OCI-LY1 (cell line): ENCODE results near the gene TMEM45A.

ENCODE experiments used
- H2AFZ ChIP-seq: fragments of 200-600 bp; sonication (generic), shearing (Covaris generic); 2 replicates; pipeline ENCODE4 v1.6.0; 2014; ENCODE audit warnings: antibody characterized with exemption, mild to moderate bottlenecking, low read length
- H3F3A ChIP-seq: fragments of 200-600 bp; sonication (generic), shearing (Covaris generic); 2 replicates; pipeline ENCODE4 v1.6.0; 2014; ENCODE audit warnings: mild to moderate bottlenecking, antibody characterized with exemption, low read length, moderate library complexity; ENCODE audit not compliant: insufficient read depth
- H3K27ac ChIP-seq: fragments of 200-600 bp; sonication (generic); 2 replicates; pipeline ENCODE4 v1.5.1; 2014; ENCODE audit warnings: low read length, mixed run types, mild to moderate bottlenecking, low read depth; ENCODE audit not compliant: poor library complexity, severe bottlenecking
- H3K27me3 ChIP-seq: fragments of 200-600 bp; sonication (generic); 2 replicates; pipeline ENCODE4 v1.6.0; 2014; ENCODE audit warnings: antibody characterized with exemption, mild to moderate bottlenecking, low read length, moderate library complexity; ENCODE audit not compliant: insufficient read depth
- H3K36me3 ChIP-seq: fragments of 200-600 bp; sonication (generic); 2 replicates; pipeline ENCODE4 v1.6.1; 2014; ENCODE audit warnings: mild to moderate bottlenecking, antibody characterized with exemption, low read length, moderate library complexity, mixed read lengths; ENCODE audit not compliant: insufficient read depth
- H3K4me1 ChIP-seq: fragments of 200-600 bp; sonication (generic); 2 replicates; pipeline ENCODE4 v1.5.1; 2014; ENCODE audit warnings: mild to moderate bottlenecking, low read length, moderate library complexity; ENCODE audit not compliant: insufficient read depth, severe bottlenecking
- H3K4me2 ChIP-seq: fragments of 200-600 bp; sonication (generic), shearing (Covaris generic); 2 replicates; pipeline ENCODE4 v1.6.1; 2014; ENCODE audit warnings: low read length
- H3K4me3 ChIP-seq: fragments of 200-600 bp; sonication (generic); 2 replicates; pipeline ENCODE4 v1.5.1; 2014; ENCODE audit warnings: low read length, low read depth, mild to moderate bottlenecking, mixed read lengths; ENCODE audit not compliant: poor library complexity, severe bottlenecking
- H3K79me2 ChIP-seq: fragments of 200-600 bp; shearing (Covaris generic); 2 replicates; pipeline ENCODE4 v1.6.1; 2016; ENCODE audit warnings: mixed run types, low read length, mixed read lengths; ENCODE audit not compliant: insufficient read depth
- H3K9ac ChIP-seq: fragments of 200-600 bp; sonication (generic), shearing (Covaris generic); 2 replicates; pipeline ENCODE4 v1.6.1; 2014; ENCODE audit warnings: mild to moderate bottlenecking, low read length, mixed read lengths
- H3K9me2 ChIP-seq: fragments of 200-600 bp; sonication (generic), shearing (Covaris generic); 2 replicates; pipeline ENCODE4 v1.6.1; 2014; ENCODE audit warnings: low read depth, mild to moderate bottlenecking, low read length, mixed read lengths
- H3K9me3 ChIP-seq: fragments of 200-600 bp; shearing (Covaris generic); 2 replicates; pipeline ENCODE4 v1.6.1; 2014; ENCODE audit warnings: low read length, mixed read lengths
- H4K20me1 ChIP-seq: fragments of 200-600 bp; sonication (generic), shearing (Covaris generic); 2 replicates; pipeline ENCODE4 v1.6.0; 2016; ENCODE audit warnings: mild to moderate bottlenecking, low read length; ENCODE audit not compliant: insufficient read depth
- EZH2 ChIP-seq: fragments of 200-600 bp; sonication (generic), shearing (Covaris generic); IDR thresholded peaks from 2 replicates; pipeline ENCODE4 v1.8.0; 2017; ENCODE audit warnings: borderline replicate concordance, mixed run types, mild to moderate bottlenecking, antibody characterized with exemption, low read length, moderate library complexity, mixed read lengths
- TF ChIP-seq, protein P1 (sequence below): fragments of 200-600 bp; sonication (generic), shearing (Covaris generic); IDR thresholded peaks from 2 replicates; pipeline ENCODE4 v1.5.1; 2017; ENCODE audit warnings: mild to moderate bottlenecking, antibody characterized with exemption, low read length, moderate library complexity, mixed read lengths

The TMEM45A gene

GRCh38 chr3:100465892-100466777 is 26.3 kb upstream of the TMEM45A start:
- H3K9ac ChIP-seq, result no peak overlapping the region
- H3K9me2 ChIP-seq, result no peaks in the 10 kb centered on the region
- no peaks in the 10 kb centered on the region for H3K79me2 ChIP-seq
- H4K20me1 ChIP-seq, result no peaks in the 10 kb centered on the region
- no peak overlapping the region for H2AFZ ChIP-seq
- H3K27ac ChIP-seq, result no peak overlapping the region
- no peaks in the 10 kb centered on the region for H3K9me3 ChIP-seq
- no peak overlapping the region for H3K4me2 ChIP-seq
- no peaks in the 10 kb centered on the region for H3K4me1 ChIP-seq
- H3K27me3 ChIP-seq, result no peaks in the 10 kb centered on the region
- no peak for TF ChIP-seq EZH2
- TF ChIP-seq, protein P1, sequence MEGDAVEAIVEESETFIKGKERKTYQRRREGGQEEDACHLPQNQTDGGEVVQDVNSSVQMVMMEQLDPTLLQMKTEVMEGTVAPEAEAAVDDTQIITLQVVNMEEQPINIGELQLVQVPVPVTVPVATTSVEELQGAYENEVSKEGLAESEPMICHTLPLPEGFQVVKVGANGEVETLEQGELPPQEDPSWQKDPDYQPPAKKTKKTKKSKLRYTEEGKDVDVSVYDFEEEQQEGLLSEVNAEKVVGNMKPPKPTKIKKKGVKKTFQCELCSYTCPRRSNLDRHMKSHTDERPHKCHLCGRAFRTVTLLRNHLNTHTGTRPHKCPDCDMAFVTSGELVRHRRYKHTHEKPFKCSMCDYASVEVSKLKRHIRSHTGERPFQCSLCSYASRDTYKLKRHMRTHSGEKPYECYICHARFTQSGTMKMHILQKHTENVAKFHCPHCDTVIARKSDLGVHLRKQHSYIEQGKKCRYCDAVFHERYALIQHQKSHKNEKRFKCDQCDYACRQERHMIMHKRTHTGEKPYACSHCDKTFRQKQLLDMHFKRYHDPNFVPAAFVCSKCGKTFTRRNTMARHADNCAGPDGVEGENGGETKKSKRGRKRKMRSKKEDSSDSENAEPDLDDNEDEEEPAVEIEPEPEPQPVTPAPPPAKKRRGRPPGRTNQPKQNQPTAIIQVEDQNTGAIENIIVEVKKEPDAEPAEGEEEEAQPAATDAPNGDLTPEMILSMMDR, result no peak
- no peaks in the 10 kb centered on the region for H3F3A ChIP-seq
- H3K36me3 ChIP-seq, result no peaks in the 10 kb centered on the region
- H3K4me3 ChIP-seq, result no peak overlapping the region

DNA sequence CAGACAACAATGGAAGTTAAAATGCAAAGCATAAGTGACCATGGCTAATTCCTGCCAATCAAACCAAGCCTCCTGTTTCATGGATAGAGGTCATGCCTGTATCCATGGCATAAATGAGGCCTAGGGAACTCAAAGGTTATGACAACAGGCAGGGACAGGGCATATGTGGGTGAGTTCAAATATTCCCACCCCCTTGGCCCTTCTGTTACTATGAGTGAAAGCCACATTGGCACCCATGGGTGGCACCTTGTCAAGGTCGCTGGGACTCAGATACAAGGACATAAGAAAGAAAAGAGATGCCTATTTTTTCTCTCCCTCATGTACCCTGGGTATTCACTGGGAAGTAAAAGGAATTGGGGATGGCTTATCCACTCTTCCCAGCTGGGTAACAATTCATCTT is 25.3 kb upstream of the TMEM45A start:
- no peaks in the 10 kb centered on the region for H3K27me3 ChIP-seq
- no peaks in the 10 kb centered on the region for H3F3A ChIP-seq
- no peak overlapping the region for H3K9ac ChIP-seq
- no peak overlapping the region for H3K4me3 ChIP-seq
- H3K27ac ChIP-seq, result no peak overlapping the region
- no peaks in the 10 kb centered on the region for H3K9me3 ChIP-seq
- H2AFZ ChIP-seq, result no peak overlapping the region
- no peaks in the 10 kb centered on the region for H3K4me1 ChIP-seq
- H4K20me1 ChIP-seq, result no peaks in the 10 kb centered on the region
- H3K9me2 ChIP-seq, result no peaks in the 10 kb centered on the region
- no peak for TF ChIP-seq EZH2
- TF ChIP-seq, protein P1, result no peak
- no peaks in the 10 kb centered on the region for H3K79me2 ChIP-seq
- no peak overlapping the region for H3K4me2 ChIP-seq
- no peaks in the 10 kb centered on the region for H3K36me3 ChIP-seq

DNA sequence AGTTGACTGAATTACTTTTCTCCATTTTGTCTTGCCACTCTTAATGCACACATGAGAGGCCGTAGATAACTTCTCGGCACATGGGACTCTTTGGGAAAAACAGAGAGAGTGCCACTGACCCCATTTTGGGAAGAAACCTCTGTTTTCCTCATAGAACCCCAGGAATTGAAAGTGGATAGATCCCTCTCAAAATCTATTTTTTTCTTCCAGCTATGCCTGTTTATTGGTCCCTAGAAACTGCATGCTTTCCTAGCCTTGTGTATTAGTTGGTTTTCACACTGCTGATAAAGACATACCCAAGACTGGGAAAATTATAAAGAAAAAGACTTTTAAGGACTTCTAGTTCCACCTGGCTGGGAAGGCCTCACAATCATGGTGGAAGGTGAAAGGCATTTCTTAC is 23.7 kb upstream of the TMEM45A start:
- no peak overlapping the region for H3K4me3 ChIP-seq
- H3K9ac ChIP-seq, result no peak overlapping the region
- H3K4me2 ChIP-seq, result no peak overlapping the region
- no peak overlapping the region for H3K27ac ChIP-seq
- TF ChIP-seq EZH2, result no peak
- TF ChIP-seq, protein P1, result no peak
- no peaks in the 10 kb centered on the region for H3K9me3 ChIP-seq
- no peaks in the 10 kb centered on the region for H4K20me1 ChIP-seq
- H3K4me1 ChIP-seq, result no peaks in the 10 kb centered on the region
- no peaks in the 10 kb centered on the region for H3K9me2 ChIP-seq
- no peak overlapping the region for H2AFZ ChIP-seq
- H3K79me2 ChIP-seq, result no peaks in the 10 kb centered on the region
- no peaks in the 10 kb centered on the region for H3K36me3 ChIP-seq
- H3F3A ChIP-seq, result no peaks in the 10 kb centered on the region
- H3K27me3 ChIP-seq, result no peaks in the 10 kb centered on the region
